CD4-positive, alpha-beta T cell treated with Interleukin-6 for 4 hours (primary cell): ENCODE results near the gene MOV10L1.

Experiments used
- DNase-seq: peaks from one replicate; pipeline ENCODE4 v3.0.0-alpha.2; 2020; ENCODE audit warnings: mixed read lengths

Gene MOV10L1

GRCh38 chr22:50205781-50206569 is 116.2 kb downstream of the MOV10L1 start:
- DNase-seq = no peak

GRCh38 chr22:50206599-50206998 is 116.8 kb downstream of the MOV10L1 start:
- no peak for DNase-seq

GRCh38 chr22:50207383-50208140 is 117.8 kb downstream of the MOV10L1 start:
- no peak for DNase-seq

- DNase-seq = no peak
Measured at GRCh38 chr22:50208430-50208938, 118.7 kb downstream of the MOV10L1 start.

GRCh38 chr22:50208939-50209892 is 119.4 kb downstream of the MOV10L1 start:
- no peak for DNase-seq

GRCh38 chr22:50209893-50210292 is 120.1 kb downstream of the MOV10L1 start:
- DNase-seq = peak; percentile 82

GRCh38 chr22:50210378-50211139 is 120.8 kb downstream of the MOV10L1 start:
- DNase-seq = no peak

- DNase-seq = no peak
Measured at GRCh38 chr22:50211147-50211546, 121.3 kb downstream of the MOV10L1 start.
